HG03108 (cell line): ENCODE results near the gene MIER2.

ENCODE experiments used
- ATAC-seq: cut with Tn5 transposase; IDR thresholded peaks from one replicate; pipeline ENCODE4 v1.9.1; 2021; ENCODE audit warnings: moderate library complexity; ENCODE audit not compliant: unreplicated experiment

Gene MIER2

DNA sequence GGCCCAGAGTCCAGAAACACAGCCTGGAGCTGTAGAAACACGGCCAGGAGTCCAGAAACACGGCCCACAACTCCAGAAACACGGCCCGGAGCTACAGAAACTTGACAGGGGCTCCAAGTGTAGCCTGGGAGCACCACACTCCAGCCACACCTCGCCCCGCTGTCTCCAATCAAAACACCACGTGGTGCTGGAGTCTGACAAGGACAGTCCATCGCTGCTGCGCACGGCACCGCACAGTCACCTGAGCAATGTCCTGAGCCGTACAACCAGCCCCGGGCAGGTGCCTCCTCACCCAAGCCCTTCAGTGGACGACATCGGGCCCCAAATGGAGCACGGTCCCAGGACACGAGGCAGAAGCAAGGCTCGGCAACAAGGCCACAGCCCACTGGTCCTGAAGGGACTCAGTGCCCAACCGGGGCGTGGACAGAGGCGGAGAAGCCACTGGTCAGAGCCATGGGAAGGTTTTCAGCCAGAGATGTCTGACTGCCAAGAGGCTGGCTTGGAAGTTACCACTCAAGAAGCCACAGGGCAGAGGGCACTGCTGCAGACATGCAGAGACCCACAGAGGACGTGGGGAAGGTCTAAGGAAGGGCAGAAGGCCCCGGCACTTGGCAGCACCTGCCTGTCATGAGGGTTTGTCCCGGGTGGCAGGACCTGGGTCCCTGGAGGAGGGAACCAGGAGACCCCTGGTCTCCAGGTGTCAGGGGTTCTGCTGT, 33.7 kb downstream of the MIER2 start:
- ATAC-seq: no peak

DNA sequence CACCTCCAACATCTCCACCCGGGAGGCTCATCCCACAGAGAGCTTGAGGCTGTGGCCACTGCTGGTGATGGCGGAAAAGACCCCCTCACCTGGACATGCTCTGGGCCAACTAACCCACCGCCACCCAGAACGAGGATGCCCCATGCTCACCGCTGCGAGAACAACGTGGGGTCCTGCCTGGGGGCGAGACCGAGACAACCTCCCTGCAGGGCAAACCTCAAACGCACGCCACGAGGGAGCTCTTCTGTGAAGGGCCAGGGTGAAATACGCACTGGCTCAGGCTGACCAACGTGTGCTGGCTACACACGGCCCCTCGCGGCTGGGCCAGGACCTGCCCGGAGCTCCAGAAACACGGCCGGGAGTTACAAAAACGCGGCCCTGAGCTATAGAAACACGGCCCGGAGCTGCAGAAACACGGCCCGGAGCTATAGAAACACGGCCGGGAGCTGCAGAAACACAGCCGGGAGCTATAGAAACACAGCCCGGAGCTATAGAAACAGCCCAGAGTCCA, 34.4 kb downstream of the MIER2 start:
- ATAC-seq: no peak

DNA sequence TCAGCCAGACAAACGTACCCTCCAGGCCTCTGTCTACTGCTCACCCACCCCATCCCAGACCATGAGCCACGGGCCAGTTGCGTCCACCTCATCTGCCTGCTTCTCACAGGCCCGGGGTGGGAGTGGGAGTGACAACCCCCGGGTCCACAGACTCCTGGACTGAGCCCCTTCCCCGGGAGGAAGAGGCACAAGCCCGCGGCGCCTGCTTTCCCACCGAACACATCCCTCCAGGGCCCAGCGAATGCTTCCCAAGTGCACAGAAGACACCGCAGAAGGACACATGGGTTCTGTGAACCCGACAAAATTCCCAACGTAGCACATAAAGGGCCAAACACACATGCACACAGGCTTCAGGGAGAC, 35.4 kb downstream of the MIER2 start:
- no peak for ATAC-seq

DNA sequence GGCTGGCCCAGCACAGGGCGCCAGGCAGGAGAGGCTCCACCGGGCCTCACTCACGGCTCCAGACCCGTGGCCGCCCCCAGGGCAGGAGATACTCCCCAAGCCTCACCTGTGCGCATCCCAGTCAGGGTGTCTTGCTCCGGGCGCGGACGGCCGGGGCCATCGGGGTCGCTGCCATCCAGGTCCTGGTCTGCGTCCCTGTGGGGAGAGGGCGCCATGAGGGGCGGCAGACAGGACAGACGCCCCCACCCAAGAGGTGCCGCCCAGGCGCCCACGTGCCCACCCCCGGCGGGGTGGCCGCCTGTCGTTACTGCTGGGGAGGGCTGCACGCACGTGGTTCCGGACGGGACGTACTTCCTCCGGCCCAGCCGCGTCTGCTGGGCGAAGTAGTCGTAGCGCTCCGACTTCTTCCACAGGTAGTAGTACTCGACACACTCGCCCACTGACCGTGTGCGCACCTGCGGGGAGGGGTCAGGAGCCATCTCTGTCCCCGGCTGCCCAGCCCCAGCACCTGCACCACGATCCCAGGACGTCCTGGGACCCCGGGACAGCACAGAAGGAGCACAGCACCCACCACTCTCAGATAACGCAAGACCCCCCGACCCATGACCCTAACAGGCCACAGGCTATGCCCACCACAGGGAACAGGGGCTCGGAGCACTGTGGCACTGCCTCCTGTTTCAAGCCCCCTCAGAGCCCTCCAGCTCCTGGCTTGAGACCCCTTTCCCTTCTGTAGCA, 36.0 kb downstream of the MIER2 start:
- no peak for ATAC-seq

DNA sequence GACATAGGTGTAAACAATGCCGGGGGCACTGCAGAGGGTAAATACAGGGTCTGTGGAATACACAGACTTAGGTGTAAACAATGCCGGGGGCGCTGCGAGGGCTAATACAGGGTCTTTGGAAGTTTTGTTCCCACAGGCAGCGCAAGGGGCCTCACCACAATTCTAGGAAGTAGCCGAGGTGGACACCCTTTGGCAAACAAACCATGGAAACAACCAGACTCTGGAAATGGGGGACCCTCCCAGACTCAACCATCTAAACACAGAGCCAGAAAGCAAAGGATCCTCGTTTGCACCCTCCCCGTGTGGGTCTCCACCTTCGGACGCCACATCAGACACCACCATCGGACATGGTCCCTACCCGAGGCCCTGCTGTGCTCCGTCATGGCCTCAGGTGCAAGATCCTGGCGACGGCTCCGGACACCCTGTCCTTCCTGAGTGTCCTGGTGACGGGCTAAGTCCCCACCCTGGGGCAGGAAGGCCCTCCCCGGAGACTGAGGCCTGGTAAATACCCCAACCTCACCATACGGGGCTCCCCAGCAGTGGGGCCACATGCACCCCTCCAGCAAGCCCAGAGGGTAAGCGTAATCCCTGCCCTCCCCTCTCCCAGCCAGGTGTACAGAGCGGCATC, 36.7 kb downstream of the MIER2 start:
- ATAC-seq: no peak

DNA sequence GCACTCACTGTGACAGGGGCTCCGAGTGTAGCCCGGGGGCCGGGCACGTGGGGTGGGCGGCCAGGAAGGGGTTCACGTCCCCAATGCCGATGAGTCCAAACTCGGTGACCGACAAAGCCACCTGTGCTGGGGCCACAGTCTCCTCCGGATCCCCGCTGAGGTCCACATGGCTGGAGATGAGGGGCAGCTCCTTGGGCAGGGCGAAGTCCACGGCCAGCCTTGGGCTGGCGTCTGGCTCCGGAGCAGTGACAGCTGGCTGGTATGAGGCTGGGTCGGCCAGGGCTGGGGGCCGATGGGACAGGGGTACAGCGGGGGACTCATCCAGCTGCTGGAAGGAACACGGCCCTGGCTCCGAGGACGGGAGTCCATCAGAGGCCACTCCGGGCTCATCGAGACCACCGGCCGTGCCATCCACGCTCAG, 37.5 kb downstream of the MIER2 start:
- ATAC-seq: no peak

DNA sequence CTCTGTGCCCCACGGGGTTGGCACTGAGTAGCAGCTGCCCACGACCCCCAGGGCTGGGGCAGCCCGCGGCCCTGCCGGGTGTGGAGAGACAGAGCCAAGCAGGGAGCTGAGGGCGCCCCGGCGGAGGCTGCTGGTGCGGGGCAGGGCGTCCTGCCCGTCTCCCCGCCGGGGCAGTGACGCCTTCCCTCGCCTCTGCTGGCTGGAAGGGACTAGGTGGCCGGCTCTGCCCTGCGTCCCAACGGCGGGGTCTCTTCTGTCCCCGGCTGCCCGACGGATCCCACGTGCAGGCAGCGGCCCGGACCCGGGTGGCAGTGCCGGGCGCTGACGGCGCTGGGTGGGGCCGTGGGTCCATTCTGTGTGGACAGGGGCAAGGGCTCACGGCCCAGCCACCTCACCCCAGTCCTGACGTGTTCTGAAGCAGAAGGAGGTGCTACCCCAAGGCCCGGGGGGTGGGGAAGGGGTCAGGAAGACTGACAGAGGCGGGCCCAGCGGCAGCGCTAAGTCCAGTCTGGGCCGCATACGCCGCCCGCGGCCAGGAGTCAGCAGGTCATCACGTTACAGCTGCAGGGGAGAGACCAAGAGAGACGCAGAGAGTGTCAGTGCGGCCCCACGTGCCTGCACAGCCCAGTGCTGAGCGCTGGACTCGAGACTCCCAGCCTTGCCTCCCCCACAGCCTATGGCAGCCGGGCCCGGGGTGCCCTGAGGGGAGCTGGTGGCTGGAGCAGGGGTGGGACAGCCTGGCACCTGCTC, 38.3 kb downstream of the MIER2 start:
- ATAC-seq: no peak

DNA sequence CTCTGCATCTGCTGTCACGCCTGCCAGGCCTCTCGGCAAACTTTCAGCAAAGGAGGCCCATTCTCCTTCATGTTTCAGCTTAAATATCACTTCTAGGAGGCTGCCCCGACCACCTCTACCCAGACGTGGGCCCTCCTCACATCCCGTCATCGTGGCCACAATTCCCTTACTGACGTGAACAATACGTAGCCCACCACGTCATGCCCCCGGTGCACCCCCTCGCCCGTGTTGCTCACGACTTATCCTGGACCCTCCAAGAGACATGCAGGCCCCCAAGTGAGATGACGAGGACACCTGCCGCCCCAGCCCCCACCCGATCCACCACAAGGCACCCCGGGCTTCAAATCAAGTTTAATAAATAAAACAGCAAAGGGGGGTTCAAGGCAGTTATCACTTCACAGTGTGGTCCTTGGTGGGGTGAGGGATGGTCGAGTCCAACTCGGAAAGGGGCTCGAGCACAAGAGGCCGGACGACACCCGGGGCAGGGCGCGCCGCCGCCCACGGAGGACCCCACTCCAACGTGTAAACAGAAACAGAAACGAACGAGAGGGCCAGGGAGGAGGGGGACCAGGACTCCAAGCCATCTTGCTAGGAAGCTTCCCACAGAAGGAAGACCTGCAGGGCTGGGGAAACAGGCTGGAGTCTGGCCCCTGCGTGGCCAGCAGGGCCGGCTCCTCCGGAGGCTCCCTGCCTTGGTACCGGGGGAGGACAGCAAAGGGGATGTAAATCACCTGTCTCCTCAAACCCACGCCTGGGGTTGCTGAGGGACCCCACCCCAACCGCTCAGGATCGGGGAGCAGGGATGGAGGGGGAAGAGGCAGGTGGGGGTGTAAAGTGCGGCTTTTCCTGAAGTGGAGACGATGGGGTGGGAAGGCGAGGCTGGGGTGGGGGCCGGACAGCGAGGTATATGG, 39.1 kb downstream of the MIER2 start:
- ATAC-seq: no peak

DNA sequence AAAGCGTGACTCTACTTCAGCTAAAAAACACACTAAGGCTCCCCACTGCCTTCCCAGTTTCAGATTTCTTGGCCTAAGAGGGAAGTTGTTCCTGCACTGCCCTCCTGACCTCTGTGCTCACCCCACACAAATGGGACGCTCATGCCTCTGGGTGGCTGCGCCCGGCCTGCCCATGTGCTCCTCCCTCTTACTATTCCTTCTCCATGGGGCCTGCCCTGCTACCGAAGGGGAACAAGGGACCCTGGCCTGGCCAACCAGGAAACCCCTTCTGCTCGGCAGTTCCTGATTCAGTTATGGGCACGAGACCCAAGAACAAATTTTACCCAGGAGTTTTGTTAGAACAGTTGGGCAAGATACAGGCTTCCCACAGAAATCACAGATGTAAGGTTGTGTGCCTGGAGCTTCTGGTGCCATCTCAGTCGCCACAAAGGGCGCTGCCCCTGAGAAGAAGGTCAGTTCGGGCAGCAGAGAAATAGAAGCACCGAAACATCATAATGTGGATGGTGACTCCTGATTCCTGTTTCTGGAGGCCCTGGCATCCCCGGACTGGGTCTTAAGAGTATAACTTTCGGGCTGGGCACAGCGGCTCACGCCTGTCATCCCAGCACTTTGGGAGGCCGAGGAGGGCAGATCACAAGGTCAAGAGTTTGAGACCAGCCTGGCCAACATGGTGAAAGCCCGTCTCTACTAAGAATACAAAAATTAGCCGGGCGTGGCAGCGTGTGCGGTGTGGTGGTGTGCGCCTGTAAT, 47.9 kb downstream of the MIER2 start:
- no peak for ATAC-seq

DNA sequence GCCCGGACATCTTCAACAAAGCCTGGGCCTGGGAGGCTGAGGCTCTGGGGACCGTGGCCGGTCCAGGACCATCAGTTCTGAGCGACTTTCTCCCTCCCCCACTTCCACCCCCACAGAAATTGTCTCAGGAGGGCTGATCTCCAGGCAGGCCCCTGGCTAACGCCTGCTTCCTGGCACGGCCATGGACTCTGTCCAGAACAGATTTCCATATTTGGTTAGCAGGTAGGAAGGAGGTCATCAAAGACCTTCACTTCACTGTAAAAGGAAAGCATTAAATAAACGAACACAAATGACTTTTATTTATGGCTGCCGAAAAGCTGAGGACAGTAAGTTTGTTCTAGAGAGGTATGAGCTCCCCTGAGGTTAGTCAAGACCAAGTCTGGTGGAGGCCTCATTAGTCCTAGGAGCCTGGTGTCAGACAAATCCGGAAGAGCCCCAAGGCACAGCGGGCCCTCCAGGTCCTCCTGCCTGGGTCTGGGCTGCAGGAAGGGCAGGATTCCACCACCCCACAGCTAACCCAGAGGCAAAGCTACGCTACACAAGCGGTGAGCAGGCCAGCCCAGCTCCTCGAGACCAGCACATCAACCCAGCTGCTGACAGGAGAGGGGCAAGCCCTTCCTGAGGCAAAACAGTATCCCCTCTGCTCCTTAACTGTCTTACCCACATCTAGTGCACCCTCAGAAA, 48.8 kb downstream of the MIER2 start:
- no peak for ATAC-seq

DNA sequence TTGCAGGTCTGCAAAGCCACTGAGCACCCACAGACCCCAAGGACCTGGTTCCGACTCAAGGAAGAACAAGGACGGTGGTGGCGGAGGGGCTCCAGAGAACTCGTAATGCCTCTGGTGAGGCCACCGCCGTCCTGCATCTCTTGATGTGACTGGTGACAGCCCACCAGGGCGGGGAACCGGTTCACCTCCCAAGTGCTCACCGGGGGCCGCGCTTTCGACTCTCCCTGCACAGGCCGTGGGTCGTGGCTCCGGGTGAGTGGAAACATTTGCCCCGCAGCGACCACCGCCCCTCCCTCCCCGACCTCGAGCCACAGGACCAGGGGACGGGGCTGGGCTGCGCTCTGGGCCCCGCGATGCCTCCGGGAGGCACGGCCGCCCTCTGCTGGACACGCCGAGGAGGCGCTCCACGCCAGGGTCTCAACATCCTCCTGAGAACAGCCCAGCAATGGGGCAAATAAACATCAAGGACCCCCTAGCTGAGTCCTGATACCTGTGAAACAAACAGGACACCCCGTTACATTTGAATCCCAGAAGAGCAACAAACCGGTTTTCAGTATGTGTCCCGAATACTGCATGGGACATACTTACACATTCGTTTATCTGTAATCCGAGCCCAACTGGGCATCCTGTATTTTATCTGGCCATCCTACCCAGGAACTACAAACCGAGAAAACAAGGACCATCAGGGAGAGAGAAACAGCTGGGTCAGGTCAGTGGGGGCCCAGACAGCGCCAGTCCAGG, 49.5 kb downstream of the MIER2 start:
- ATAC-seq: no peak

DNA sequence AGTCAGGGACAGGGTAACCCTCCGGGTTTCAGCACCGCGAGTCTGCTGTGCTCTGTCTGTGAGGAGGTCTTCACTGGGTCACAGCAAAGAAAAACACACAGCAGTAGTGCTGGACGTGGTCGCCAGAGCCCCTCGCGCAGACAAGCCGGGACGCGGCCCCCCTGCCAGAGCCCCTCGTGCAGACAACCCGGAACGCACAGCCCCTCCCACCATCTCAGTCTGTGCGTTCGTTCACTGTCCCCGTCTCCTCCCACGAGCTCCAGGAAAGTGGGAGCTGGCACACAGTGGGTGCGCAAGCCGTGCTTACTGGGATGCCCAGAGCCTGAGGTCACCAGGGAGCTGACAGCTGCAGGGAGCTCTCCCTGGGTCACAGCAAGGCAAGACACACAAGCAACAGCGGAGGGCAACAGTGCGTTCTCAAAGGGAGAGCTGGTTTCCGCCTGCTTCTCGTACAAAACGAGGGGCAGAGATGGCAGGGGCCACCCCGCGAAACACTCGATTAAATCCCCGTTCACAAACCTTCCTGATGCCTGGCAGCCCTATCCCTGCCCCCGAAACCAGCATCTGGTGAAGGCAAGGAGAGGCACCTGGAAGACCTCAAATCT, 50.2 kb downstream of the MIER2 start:
- no peak for ATAC-seq

DNA sequence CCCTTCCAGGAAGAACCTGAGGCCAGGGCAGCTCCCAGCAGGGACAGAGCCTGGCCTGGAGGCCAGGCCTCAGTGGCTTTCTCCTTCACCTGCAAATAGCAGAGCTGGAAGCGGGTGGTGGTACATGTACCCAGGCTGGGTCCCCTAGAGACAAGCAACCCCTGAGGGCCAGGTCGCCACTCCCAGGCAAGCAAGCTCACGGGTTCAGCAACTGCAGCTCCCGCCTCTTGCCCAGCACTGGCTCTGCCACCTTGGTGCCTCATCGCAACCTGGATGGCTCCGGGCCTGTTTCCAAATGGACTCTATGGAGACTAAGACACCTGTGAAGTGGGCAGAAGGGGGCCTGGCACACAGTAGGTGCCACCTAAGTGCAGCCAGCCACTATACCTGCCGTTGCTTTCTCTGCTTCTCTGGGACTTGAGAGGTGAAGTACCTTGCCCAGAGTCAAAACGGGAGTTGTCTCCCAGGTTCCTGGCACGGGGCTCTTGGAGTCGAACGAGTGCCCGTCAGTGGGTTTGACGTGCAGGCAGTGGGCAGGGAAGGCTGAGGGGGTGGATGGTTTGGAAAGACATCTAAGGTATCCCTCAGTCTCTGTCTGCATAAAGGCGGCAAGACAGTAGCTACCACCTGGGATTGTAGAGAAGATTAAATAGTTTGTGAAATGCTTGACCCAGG, 51.0 kb downstream of the MIER2 start:
- no peak for ATAC-seq

DNA sequence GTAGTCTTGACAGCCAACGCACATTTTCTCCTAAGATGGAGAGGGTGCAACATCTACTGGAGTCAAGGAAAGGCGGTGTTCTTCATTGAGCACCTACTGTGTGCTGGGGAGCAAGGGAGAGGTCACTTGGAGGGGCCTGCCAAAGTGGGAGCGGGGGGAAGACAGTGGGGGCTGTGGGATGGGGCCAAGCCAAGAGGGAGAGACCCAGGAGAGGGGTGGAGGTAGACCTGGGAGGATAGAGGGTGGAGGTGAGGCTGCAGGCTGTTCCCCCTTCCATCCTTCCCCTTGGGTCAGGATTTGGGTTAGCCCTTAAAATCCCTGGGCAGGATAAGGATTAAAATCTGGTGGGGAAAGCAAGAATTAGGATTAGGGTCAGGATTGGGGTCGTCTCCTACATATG, 51.6 kb downstream of the MIER2 start:
- no peak for ATAC-seq

DNA sequence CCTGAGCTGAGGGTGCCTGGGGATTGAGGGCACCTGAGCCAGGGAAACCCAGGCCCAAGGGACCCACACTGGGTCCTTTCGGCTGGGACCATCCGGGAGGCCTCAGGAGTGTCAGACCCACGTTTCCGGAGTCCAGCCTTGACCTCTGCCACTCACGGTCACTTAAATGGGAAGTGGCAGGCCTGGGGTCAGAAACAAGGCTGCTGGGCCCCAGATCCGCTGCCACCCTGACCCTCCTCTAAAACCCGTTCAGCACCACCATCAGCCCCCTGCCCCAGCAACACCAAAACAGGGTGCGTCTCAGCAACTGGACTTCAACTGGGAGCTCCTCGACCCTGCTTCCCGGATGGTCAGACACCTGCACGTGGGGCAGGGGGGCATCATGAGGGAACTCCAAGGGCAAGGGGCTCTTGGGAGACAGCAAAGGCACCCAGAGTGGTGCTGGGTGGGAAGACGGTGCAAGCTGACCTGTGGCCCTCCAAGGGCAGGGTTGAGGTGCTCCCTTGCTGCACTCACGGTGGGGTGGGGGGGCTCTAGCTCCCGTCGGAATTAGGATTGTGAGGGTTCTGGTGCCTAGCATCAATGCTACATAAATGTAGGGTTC, 52.2 kb downstream of the MIER2 start:
- ATAC-seq: no peak

DNA sequence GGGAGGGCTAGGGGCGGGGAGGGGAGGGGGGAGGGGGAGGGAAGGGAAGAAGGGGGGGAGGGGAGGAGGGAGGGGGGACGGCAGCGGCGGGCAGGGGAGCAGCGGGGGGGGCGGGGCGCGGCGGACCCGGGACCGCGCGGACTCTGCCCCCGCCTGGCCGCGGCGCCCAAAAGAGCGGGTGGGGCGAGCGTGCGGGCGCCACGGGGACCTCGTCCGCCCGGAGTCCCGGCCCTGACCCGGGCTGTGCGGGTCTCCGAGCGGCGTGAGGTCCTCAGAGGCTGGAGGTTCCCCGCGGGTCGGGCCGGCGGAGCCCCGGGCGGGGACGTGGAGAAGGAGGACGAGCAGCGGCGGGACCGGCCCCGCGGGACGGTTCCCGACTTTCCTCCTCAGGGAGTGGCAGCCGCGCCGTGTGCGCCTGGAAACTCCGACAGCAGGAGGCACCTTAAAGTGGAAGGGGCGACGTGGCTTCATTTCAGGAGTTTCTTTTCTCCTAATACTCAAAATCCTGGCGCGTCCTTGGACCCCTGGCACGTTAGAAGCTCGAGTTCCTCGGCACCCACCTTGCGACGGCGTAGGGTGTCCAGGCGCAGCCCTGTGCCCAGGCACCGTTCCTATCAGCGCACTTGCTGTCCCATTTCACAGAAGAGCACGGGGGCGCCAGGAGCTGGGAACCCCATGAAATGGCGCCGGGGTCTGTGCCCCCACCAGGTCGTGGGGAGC, 52.9 kb downstream of the MIER2 start:
- no peak for ATAC-seq
